Prostate gland (tissue), 2 donors: Measurements from ENCODE around the gene GLA.

ENCODE experiments used
- CTCF ChIP-seq, 4 experiments: fragments of 200-600 bp in 2 of 4; fragments of 450-650 bp in 2 of 4; sonication (generic) in 2 of 4; IDR thresholded peaks; 1 replicate in 3 of 4; 2 replicates in 1 of 4; pipeline ENCODE4 v1.5.1; 2016 to 2019; ENCODE audit warnings: antibody characterized with exemption in 4 of 4, mild to moderate bottlenecking in 2 of 4, moderate library complexity in 2 of 4
- POLR2A ChIP-seq: fragments of 450-650 bp; IDR thresholded peaks from one replicate; pipeline ENCODE4 v1.6.1; 2016; ENCODE audit warnings: antibody characterized with exemption, mild to moderate bottlenecking
- POLR2AphosphoS5 ChIP-seq: sonication (generic); formaldehyde crosslinking; IDR thresholded peaks from one replicate; pipeline ENCODE4 v1.6.1; 2017; ENCODE audit warnings: antibody characterized with exemption

GRCh38 chrX:101408532-101408841, 762 bp upstream of the GLA start:
- TF ChIP-seq CTCF (IDR thresholded peaks at IDR 0.05) (no peak), POLR2AphosphoS5 (no peak), POLR2A (no peak)
